ENCODE measurements around the gene CFAP221.

DNA sequence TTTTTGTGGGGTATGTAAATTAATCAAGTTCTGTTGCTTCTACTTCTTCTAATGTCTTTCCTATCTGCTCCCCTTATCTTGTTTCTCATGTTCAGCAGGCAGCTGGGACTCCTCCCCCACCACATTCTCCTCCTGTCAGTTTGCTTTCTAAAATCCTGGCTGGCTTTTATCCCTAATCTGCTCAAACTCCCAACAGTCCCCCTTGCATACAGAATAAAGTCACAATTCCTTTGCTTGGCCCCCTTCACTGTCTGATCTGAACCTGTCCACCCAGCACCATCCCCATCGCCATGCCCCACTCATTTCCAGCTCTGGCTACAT, 2.2 kb downstream of the CFAP221 start:
- TF ChIP-seq BHLHE40 (IDR thresholded peaks at IDR 0.05; ENCODE audit: borderline replicate concordance) (no peak), HDGF (IDR thresholded peaks at IDR 0.05; ENCODE audit: borderline replicate concordance) (no peak), FOXA1 (IDR thresholded peaks at IDR 0.05) (no peak)

Measured in HEK293T (cell line).